Stimulated activated CD4-positive, alpha-beta T cell treated with anti-CD3 and anti-CD28 coated beads, Interleukin-15, amount 100 ng/mL, for 48 hours (primary cell): ENCODE data around the gene FOXO6.
A peak's percentile ranks its signal among the peaks of the same experiment; 100 is the strongest.

Source experiments
- DNase-seq, 2 donors: peaks; one replicate each; pipeline ENCODE4 v3.0.0-alpha.2; 2020; ENCODE audit warnings: low read depth in 2 of 2

Gene FOXO6

DNA sequence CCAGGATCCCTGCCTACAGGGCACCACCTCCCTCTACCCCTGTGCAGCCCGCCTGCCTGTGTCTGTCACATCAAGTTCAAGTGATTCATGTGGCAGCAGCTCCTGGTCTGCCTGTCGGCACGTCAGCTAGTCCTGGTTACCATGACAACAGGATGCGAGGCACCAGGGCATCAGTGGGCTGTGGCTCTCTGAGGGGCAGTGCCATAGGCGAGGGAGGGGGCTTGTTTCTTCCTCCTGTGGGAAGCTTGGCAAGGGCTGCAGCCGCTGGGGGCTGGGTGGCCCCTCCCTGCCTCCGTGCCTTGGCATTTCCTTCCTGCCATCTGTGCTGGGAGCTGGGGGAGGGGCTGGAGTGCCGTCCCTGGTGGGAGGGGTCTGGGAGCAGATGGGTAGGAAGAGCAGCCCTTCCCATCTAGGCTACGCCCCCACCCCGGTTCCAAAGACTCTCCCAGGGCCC is 43.1 kb downstream of the FOXO6 start:
- DNase-seq = peak in 1 of 2 donors; percentile 26

DNA sequence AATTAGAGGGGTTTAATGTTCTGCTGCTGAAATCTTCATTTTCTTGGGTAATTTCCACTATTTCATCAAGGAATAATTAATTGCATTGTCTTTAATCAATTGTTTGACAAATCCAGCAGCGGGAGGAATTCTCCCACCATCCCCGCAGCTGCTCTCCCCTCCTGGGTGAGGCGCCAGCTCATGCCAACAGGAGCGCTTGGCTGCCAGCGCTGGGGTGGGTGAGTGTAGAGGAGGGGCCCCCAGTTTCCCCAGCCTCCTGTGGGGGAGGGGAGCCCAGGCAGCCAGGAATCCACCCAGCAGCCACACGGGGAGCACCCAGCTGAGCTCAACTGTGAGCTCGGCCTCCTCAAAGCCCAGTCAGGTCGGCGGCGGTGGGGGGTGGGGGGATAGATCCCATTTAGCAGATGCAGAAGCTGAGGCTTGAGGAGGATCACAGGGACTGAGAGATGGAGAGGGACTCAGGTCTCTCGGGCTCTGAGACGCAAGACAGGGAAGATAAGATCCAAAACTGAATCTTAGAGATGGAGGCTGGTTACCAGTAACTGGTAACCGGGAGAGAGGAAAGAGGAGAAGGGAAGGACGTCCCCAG is 46.5 kb downstream of the FOXO6 start:
- no peak for DNase-seq

DNA sequence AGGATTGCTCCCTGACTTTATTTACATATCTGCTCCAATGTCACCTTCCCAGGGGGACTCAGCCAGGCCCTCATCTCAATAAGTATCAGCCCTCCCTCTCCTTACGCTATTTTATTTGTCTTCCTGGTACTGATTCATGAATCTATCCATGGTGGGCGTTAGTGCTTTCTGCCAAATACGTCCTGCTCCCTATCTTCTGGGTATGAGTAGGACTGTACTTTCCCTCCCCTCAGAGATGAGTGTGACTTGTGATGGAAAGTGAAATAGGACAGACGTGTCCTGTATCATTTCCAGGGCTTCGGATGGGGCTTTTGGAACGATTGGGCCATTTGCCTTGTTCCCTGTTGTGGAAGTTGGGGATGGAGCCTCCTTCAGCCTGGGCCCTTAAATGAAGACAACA is 47.5 kb downstream of the FOXO6 start:
- no peak for DNase-seq

DNA sequence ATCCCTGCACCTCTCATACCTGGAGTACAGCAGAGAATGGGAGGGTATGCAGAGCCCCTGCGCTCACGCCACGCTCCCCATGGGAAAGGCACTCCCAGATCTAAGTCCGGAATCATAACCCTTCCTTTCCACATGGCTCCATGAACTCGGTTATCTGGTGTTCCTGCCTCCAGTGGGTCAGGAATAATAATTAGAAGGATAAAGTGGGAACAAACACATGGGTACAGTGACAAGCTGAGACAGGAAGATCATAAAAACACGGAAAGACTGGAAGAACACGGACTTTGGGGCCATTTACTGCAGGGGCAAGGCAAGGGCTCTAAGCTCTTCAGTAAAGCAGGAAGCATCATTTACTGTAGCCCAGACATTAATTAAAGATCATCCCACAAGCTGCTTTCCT is 48.6 kb downstream of the FOXO6 start:
- no peak for DNase-seq

DNA sequence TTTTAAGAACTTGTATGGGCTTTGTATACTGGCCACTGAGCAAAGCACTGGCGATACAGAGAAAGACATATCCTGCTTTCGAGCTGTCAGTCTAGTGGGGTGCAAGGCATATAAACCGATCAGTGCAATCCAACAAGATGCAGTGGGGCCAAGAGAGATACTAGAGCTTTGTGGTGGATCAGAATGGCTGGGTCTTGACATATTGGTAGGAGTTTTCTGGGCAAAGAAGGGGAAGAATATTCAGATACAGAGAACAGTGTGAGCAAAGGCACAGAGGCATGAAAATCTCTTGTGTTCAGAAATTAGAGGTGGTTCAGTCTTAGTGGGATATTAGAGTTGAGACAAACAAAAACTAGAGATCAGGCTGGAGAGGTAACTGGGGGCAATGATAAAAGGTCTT is 49.2 kb downstream of the FOXO6 start:
- no peak for DNase-seq

DNA sequence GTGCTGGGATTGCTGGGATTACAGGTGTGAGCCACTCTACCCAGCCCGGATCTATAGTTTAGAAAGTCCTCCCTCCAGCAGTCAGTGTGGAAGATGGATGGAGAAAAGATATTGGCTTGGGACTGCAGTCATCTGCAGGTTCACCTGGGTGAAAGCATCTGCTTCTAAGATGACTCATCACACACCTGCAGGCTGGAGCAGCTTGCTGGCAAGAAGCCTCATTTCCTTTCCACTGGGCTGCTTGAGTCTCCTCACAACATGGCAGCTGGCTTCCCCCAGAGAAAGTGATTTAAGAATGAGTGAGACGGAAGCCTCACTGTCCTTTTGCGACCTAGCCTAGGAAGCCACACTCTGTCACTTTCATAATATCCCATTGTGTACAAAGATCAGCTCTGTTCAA is 50.0 kb downstream of the FOXO6 start:
- no peak for DNase-seq

DNA sequence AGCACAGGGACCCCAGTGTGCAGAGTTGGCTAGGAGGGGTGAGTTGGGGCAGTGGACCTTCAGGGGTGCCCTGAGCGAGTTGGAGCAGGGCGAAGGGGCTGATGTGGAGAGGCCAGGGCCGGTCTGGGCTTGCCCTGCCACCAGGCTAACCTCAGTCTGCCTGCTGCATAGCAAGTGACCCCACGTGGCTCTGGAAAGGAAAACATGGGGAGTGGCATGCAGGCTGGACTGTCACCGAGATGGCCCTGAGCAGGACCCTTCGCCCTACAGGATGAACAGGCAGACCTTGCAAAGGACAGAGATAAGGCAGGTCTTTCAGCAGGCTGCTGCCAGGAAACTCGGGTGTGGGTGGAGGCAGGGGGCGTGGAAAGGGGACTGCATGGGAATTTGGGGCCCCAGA is 51.5 kb downstream of the FOXO6 start:
- no peak for DNase-seq

DNA sequence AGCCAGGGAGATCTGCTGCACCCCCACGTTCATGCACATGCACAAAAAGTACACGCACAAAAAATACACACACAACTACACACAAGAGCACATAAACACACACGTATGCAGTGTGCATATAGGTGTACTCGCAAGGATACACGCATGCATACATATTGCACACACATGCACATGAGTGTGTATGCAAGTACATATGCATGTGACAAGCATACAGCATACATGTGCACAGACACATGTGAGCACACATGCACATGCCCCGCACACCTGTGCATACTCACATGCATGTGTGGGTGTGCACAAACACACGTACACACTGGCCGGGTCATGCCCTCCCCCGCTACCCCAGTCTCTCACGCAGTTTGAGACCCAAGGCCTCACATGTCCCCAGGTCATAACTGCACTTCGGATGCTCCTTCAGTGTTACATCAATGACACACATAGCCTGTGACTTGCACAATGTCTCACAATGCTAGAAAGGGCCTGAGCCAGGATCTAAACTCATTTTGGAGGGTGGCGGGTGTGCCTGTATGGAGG is 52.6 kb downstream of the FOXO6 start:
- DNase-seq = no peak

DNA sequence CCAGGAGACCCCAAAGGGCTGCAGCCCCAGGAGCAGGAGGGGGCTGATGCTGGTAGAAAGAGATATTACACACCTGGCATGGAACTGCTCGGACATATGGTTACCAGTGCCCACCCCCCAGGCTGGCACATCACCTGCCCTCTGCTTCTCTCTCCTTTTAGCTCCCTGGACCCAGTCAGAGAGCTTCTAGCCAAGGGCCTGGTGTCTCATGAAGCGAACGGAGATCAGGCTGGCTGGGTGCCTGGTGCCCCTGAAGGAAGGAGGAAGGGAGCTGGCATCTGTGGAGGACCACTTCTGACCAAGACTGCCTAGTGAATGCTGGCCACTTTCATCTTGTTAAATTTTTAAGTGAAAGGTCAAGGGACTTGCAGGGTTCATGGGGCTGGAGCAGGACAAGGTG is 53.1 kb downstream of the FOXO6 start:
- no peak for DNase-seq

DNA sequence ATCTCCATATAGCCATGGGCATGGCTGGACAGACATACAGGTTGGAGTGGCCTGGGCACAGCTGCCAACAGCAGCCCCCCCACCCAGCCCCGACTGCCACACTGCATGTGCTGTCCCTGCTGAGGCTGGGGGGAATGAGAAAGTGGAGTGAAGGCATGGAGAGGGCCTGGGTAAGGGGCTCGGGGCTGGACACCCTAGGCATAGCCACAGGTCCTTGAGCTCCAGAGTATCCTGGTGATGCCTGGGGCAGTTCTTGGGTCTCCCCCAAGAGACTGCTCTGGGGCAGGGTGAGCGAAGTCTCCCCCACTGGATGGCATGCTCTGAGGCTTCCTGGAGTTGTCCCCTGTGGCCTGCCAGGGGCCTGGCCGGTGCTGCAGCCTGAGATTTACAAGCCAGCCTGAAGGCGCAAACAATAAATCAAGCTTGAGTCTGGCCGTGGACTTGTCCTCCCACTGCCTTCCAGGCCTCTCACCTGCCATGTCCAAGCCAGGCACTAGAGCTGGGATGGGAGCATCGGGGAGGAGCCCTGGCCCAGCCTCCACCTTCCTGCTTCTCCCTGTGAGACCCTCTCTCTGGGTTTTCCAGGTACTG is 53.6 kb downstream of the FOXO6 start:
- DNase-seq = no peak

DNA sequence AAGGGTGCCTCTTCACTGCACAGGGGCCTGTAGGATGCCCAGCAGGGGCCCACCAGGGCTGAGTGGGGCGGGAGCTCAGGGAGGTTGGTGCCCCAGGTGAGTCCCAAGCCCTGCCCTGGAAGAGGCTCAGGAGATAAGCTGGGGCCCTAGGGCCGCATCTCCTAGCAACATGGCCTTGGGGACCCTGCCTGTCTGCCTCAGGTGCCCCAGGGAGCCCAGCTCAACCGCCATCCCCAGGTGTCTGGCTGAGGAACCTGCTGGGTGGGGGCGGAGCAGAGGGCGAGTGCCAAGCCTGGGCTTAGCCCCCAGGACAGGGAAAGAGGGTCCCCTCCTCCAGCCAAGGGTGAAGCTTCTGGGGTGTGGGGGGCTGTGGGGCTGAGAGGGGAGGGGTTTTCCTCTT is 54.8 kb downstream of the FOXO6 start:
- no peak for DNase-seq

DNA sequence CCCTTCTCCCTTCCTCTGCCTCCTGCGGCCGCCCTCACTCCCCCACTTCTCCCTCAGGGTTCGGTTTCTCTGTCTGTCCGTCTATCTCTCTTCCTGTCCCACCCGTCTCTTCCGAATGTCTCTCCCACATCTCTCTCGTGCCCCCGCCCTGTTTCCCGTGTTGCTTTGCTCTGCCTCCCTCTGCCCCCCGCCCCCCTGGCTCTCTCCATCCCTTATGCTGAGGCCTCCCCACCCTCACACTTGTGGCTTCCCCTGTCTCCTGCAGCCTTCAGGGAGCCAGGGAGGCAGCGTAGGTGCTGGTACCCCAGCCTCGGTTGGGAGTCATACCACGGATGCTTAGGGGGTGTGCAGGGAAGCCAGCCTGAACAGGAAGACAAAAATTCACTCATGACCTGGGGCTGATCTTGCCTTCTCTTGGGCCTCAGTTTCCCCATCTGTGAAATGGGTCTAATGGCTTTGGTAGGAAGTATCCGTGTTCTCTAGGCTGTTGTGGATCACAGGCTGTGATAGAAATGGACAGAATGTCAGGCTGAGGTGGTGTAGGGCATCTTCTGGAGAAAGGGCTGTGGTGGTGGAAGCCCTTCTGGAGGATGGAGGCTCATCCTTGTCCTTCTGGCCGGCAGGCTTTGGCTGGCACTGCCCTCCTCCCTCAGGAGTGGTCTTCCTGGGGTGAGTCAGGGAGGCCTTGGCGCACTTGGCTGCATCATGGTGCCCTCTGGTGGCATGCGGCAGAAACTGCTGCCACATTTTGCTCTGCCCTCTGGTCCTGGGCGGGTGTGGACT is 55.5 kb downstream of the FOXO6 start:
- peak; percentile 25 to 42 for DNase-seq

DNA sequence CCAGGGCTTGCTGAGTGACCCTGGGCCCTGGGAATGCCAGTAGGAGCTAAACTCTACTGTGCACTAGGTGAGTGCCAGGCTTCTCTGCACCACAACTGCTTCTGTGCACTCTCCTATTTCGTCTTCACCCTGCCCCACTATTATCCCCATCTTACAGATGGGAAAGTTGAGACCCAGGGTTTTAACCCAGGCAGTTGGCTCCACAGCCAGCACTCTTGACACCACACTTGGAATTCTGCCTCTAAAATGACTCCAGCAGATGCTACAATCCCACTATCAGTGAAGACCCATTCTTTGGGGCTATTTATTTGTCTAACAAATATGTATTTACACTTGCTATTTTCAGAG is 56.1 kb downstream of the FOXO6 start:
- DNase-seq = no peak

DNA sequence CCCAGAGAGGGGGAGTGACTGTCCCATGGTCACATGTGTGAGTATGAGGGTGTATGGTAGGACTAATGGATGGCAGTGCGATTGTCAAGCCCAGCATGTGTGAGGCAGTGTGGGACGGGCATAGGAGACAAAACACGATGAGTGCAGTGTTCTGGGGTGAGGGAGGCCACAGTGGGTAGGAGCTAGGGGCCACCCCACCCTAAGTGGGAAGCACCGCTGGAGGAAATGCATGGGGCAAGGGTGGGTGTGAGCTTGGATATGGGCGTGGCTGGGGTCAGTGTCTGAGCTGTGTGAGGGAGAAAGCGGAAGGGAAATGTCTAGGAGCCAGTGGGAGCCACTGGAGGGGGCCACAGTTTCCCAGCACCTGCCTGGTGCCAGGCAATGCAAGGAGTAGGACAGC is 56.5 kb downstream of the FOXO6 start:
- DNase-seq = no peak

DNA sequence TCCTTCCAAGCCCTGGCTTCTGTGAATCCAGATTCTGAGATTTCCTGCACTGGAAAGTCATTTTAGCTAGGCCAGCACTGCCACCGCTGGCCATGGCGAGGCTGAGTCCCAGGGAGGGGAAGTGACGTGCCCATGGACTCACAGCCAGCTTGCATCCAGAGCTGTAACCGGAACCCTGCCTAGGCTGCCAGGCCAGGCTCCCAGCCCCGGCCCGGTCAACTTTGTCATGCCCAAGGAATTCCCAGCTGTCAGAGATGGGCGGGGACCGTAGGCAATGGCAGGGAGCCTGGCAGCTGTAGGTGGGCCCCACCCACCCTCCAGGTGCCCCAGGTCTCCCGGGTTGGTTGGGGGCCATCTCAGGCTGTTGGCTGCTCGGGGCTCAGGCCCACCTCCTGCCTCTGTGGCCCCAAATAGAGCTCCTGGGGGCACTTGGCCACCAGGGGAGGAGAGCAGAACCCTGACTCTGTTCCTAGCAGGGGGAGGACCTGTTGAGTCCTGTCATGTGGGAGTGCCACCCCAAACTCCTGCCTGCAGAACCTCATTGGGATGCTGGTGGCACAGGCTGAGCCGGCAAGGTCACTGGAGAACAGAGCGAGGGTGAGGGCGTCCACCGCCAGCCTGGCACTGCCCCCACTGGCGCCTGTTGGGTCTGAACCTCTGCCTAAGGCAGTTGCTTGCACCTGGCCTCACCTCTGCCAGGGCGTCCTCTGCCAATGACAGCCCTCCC is 57.8 kb downstream of the FOXO6 start:
- no peak for DNase-seq

DNA sequence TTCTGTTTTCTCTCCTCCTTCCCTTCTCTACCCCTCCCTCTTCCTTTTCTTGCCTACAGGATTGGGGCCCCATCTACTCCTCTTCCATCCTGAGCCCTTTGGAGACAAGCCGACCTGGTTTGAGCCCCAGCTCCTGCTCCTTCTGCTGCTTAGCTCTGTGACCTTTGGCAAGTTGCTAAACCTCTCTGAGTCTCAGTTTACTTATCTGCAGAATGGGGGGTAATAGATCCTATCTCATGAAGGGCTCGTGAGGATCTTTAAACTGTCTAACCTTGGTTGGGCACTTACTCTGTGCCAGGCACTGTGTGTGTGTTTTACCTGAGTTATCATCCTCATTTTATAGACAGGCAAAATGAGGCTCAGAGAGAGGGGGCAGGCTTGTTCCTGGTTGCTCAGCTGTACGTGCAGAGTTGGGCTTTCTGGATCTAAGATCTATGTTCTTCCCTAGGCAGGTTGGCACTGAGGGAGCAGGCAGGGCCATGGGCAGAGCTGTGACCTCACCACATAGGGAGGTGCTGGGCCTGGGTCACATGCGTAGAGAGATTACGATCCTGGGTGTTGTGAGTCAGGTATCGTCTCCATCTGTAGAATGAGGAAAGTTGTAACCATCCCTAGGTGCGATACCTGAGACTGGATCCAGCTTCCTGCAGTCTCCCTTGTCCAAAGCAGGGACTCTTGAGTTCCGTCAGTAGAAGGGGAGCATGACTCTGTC is 58.5 kb downstream of the FOXO6 start:
- no peak for DNase-seq

DNA sequence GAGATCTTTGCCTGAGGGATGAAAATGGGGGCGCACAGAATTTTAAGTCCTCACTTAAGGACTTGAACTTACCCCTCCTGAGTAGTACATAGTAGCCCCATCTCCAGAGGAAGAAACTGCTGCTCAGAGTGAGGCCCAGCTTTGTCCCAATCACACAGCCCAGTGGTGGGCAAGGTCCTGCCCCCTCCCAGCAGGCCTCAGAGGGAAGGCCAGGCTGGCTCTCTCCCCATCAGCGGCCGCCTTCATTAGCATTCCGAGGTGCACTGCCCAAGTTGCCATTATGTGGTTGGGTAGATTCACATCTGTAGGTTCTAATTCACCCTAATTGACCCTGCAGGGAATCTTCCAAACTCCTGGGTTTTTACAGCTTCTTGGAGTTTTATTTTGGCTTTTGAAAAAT is 59.1 kb downstream of the FOXO6 start:
- no peak for DNase-seq

DNA sequence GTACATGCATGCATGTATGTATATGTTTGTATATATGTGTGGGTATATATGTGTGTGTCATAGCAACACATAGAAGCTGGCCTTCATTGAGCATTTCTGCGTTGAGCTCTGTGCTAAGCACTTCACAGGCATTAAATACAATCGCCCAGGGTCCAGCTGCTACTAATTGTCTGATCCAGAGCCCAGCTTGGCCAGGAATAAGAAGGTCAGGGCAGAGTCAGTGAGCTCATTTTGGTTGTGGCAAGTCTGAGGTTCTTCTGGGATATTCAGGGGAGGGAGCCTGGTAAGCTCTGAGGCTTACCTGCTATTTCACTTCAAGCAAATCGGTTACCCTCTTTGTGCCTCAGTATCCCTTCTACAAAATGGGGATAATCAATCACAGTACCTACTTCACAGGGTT is 59.6 kb downstream of the FOXO6 start:
- no peak for DNase-seq

DNA sequence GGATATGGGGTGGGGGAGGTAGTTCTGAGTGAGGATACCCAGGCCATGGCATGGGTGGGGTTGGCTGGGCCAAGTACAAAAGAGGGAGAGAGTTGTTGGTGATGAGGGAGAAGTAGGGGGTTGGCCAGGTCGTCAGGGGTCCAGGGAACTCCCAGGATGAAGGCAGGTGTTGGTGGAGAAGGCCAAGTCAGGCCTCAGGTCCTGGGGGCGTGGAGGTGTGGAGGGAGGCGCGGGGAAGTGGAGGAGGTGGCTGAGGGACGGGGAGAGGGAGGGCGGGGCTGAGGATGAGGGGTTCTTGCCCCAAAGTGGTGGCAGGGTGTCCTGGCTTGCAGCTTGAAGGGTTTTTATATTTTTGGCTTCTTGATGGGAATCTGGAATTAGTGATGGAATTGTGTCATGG is 61.1 kb downstream of the FOXO6 start:
- no peak for DNase-seq

DNA sequence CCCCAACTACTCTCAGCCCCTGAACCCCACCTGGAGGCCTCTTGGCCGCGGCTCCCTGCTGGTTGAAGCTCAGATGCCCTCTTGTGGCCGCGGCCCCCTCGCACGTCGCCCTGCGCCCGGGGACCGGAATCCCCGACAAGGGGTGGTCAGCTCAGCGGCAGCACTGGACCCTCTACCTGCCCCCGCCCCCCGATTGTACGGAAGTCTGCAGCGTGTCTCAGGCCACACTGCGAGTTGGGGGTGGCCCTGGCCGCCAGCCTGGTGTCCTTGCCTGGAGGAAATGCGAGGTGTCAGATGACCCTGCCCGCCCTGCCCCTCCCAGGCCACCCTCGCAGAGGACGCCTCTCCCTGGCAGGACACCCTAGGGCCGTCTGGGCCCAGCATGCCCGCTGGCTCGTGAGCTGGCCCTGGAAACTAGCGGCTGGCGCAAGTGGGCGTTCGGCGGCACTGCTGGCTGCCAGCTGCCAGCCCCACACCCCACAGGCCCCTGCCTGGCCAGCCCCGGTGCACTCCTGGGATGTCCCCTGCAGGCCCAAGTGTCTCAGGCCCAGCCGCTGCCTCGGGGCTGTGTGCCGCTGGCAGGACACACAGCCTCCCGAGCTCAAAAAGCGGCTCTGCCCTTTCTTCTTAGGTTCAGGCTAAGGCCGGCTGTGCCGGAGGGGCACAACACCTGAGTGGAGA is 62.4 kb downstream of the FOXO6 start:
- DNase-seq = no peak

DNA sequence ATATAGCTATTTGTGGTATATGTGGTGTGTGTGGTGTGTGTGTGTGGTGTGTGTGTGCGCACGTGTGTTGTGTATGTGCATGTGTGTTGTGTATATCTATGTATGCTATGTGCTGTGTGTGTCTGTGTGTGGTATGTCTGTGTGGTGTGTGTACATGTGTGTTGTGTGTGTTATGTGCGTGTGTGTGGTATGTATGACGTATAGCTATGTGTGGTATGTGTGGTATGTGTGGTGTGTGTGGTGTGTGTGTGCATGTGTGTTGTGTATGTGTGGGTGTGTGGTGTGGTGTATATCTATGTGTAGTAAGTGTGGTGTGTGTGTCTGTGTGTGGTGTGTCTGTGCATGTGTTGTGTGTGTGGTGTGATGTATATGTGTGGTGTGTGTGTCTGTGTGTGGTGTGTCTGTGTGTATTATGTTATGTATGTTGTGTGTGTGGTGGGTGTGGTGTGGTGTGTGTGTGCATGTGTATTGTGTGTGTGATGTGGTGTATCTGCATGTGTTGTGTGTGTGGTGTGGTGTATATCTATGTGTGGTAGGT is 63.4 kb downstream of the FOXO6 start:
- DNase-seq = no peak
